SK-N-SH treated with all-trans-retinoic acid at 6 μM for 48 hours (cell line): ENCODE results near the gene KLC1.

Experiments used
- ATAC-seq: fragments of 200-7000 bp; cut with Tn5 transposase; 3 replicates; pipeline ENCODE4 v1.9.1; 2020; ENCODE audit warnings: mild to moderate bottlenecking, moderate library complexity
- ARNTL ChIP-seq: fragments of 450-650 bp; formaldehyde crosslinking; IDR thresholded peaks from 2 replicates; pipeline ENCODE4 v1.5.0; 2020; ENCODE audit warnings: low read depth, mild to moderate bottlenecking, moderate library complexity, borderline replicate concordance
- CREB5 ChIP-seq: fragments of 250-450 bp; sonication (Bioruptor Pico); IDR thresholded peaks from 2 replicates; pipeline ENCODE4 v1.5.1; 2020; ENCODE audit warnings: low read depth, mild to moderate bottlenecking, moderate library complexity
- CSDC2 ChIP-seq: fragments of 250-450 bp; sonication (Bioruptor Pico); IDR thresholded peaks from 2 replicates; pipeline ENCODE4 v1.5.0; 2020; ENCODE audit warnings: mild to moderate bottlenecking, moderate library complexity
- CSRNP3 ChIP-seq: fragments of 250-450 bp; sonication (Bioruptor Pico); IDR thresholded peaks from 2 replicates; pipeline ENCODE4 v1.5.1; 2021; ENCODE audit warnings: mild to moderate bottlenecking, moderate library complexity
- ESRRG ChIP-seq: fragments of 250-450 bp; sonication (Bioruptor Pico); IDR thresholded peaks from 2 replicates; pipeline ENCODE4 v1.6.1; 2021; ENCODE audit warnings: mild to moderate bottlenecking
- GLIS3 ChIP-seq: fragments of 250-450 bp; sonication (Bioruptor Pico); IDR thresholded peaks from 2 replicates; pipeline ENCODE4 v1.5.0; 2020; ENCODE audit warnings: mild to moderate bottlenecking, moderate library complexity
- ISL1 ChIP-seq: fragments of 250-450 bp; sonication (Bioruptor Pico); IDR thresholded peaks from 2 replicates; pipeline ENCODE4 v2.1.2; 2022; ENCODE audit warnings: mild to moderate bottlenecking, moderate library complexity
- OSR1 ChIP-seq: fragments of 250-450 bp; sonication (Bioruptor Pico); IDR thresholded peaks from 2 replicates; pipeline ENCODE4 v1.8.0; 2022; ENCODE audit warnings: moderate library complexity, mild to moderate bottlenecking, inconsistent platforms
- PATZ1 ChIP-seq: fragments of 250-450 bp; sonication (Bioruptor Pico); IDR thresholded peaks from 2 replicates; pipeline ENCODE4 v1.8.0; 2020; ENCODE audit warnings: mild to moderate bottlenecking, moderate library complexity, borderline replicate concordance
- POU6F1 ChIP-seq: fragments of 250-450 bp; sonication (Bioruptor Pico); IDR thresholded peaks from 2 replicates; pipeline ENCODE4 v1.8.0; 2021; ENCODE audit warnings: low read depth, mild to moderate bottlenecking, moderate library complexity, borderline replicate concordance
- PPARA ChIP-seq: fragments of 250-450 bp; sonication (Bioruptor Pico); IDR thresholded peaks from 2 replicates; pipeline ENCODE4 v1.5.0; 2020; ENCODE audit warnings: mild to moderate bottlenecking, borderline replicate concordance
- RARB ChIP-seq: fragments of 250-450 bp; sonication (Bioruptor Pico); IDR thresholded peaks from 2 replicates; pipeline ENCODE4 v1.8.0; 2021; ENCODE audit warnings: mild to moderate bottlenecking, moderate library complexity
- SNAI2 ChIP-seq: fragments of 250-450 bp; sonication (Bioruptor Pico); IDR thresholded peaks from 2 replicates; pipeline ENCODE4 v1.5.0; 2020; ENCODE audit warnings: mild to moderate bottlenecking, moderate library complexity
- TCF4 ChIP-seq: fragments of 250-450 bp; sonication (Bioruptor Pico); IDR thresholded peaks from 2 replicates; pipeline ENCODE4 v1.8.0; 2021; ENCODE audit warnings: mild to moderate bottlenecking, moderate library complexity, borderline replicate concordance
- TOX ChIP-seq: fragments of 250-450 bp; sonication (Bioruptor Pico); IDR thresholded peaks from 2 replicates; pipeline ENCODE4 v1.8.0; 2021; ENCODE audit warnings: mild to moderate bottlenecking, moderate library complexity, borderline replicate concordance
- TSHZ2 ChIP-seq: fragments of 250-450 bp; sonication (Bioruptor Pico); IDR thresholded peaks from 2 replicates; pipeline ENCODE4 v1.5.0; 2020; ENCODE audit warnings: mild to moderate bottlenecking, moderate library complexity
- ZC3H10 ChIP-seq: fragments of 250-450 bp; sonication (Bioruptor Pico); IDR thresholded peaks from 2 replicates; pipeline ENCODE4 v1.5.1; 2021; ENCODE audit warnings: mild to moderate bottlenecking, moderate library complexity
- ZFP3 ChIP-seq: fragments of 250-450 bp; sonication (Bioruptor Pico); IDR thresholded peaks from 2 replicates; pipeline ENCODE4 v1.5.0; 2020; ENCODE audit warnings: mild to moderate bottlenecking, moderate library complexity
- ZFP30 ChIP-seq: fragments of 450-650 bp; formaldehyde crosslinking; IDR thresholded peaks from 2 replicates; pipeline ENCODE4 v1.5.0; 2022; ENCODE audit warnings: mild to moderate bottlenecking, moderate library complexity
- ZNF565 ChIP-seq: fragments of 450-650 bp; formaldehyde crosslinking; conservative IDR thresholded peaks from 2 replicates; pipeline ENCODE4 v1.5.0; 2020; ENCODE audit warnings: low read depth, mild to moderate bottlenecking, moderate library complexity
- ZNF70 ChIP-seq: fragments of 450-650 bp; formaldehyde crosslinking; IDR thresholded peaks from 2 replicates; pipeline ENCODE4 v1.5.0; 2020; ENCODE audit warnings: mild to moderate bottlenecking, moderate library complexity
- ZNF8 ChIP-seq: fragments of 450-650 bp; formaldehyde crosslinking; IDR thresholded peaks from 2 replicates; pipeline ENCODE4 v1.5.0; 2020; ENCODE audit warnings: mild to moderate bottlenecking, moderate library complexity

Gene KLC1

GRCh38 chr14:103730490-103731035 is 101.6 kb downstream of the KLC1 start:
- no peak; the same call in 2 of the 3 replicates for ATAC-seq
- TF ChIP-seq TSHZ2 (no peak), ZNF565 (no peak), ISL1 (CRISPR knock-in tag) (no peak), POU6F1 (CRISPR knock-in tag) (no peak), CSRNP3 (no peak), ARNTL (no peak), CREB5 (no peak), ZFP30 (CRISPR knock-in tag) (no peak), GLIS3 (CRISPR knock-in tag) (no peak), ZNF8 (CRISPR knock-in tag) (no peak), RARB (CRISPR knock-in tag) (no peak), TCF4 (CRISPR knock-in tag) (no peak), TOX (CRISPR knock-in tag) (no peak), ZFP3 (CRISPR knock-in tag) (no peak), SNAI2 (no peak), CSDC2 (CRISPR knock-in tag) (no peak)

GRCh38 chr14:103731481-103731880 is 102.5 kb downstream of the KLC1 start:
- ATAC-seq: no peak
- TF ChIP-seq PPARA (CRISPR knock-in tag) (no peak), ISL1 (CRISPR knock-in tag) (no peak), CREB5 (no peak), ZNF8 (CRISPR knock-in tag) (no peak), PATZ1 (CRISPR knock-in tag) (no peak), CSRNP3 (no peak), GLIS3 (CRISPR knock-in tag) (no peak), CSDC2 (CRISPR knock-in tag) (no peak), OSR1 (no peak), ZNF565 (no peak), ZNF70 (no peak), ZC3H10 (no peak), ARNTL (no peak), TOX (CRISPR knock-in tag) (no peak), ZFP30 (CRISPR knock-in tag) (no peak), TCF4 (CRISPR knock-in tag) (no peak), POU6F1 (CRISPR knock-in tag) (no peak), TSHZ2 (no peak), ESRRG (CRISPR knock-in tag) (no peak)
